Activated naive CD8-positive, alpha-beta T cell treated with anti-CD3 and anti-CD28 coated beads for 36 hours (primary cell): Measurements from ENCODE around the gene GGT6. TPM values are rescaled to one million over a fixed set of nuclear protein-coding genes. Genes with fewer than 3 reads are reported as not detected.

Experiments
- DNase-seq: peaks from one replicate; pipeline ENCODE4 v3.0.0; 2021
- H3K27ac Mint-ChIP-seq: one replicate; pipeline ENCODE4 v1.8.0; 2022; ENCODE audit warnings: mild to moderate bottlenecking, moderate library complexity, mixed read lengths
- H3K27me3 Mint-ChIP-seq: one replicate; pipeline ENCODE4 v1.8.0; 2022; ENCODE audit warnings: mild to moderate bottlenecking, mixed read lengths
- H3K36me3 Mint-ChIP-seq: one replicate; pipeline ENCODE4 v1.8.0; 2021; ENCODE audit warnings: mild to moderate bottlenecking, mixed read lengths
- H3K4me1 Mint-ChIP-seq: one replicate; pipeline ENCODE4 v1.8.0; 2021; ENCODE audit warnings: mixed read lengths
- H3K4me3 Mint-ChIP-seq: one replicate; pipeline ENCODE4 v1.8.0; 2022; ENCODE audit warnings: mild to moderate bottlenecking, moderate library complexity, mixed read lengths
- H3K9me3 Mint-ChIP-seq: one replicate; pipeline ENCODE4 v1.8.0; 2022; ENCODE audit warnings: mixed read lengths
- total RNA-seq, 2 experiments: library from RNA; stranded (reverse); gene quantifications; one replicate each; pipeline ENCODE4 v1.2.3, GENCODE V29; 2021

The GGT6 gene
- total RNA-seq, 2 experiments from 2014 or later = not detected

- Mint-ChIP-seq H3K9me3 (no peaks in the 10 kb centered on the region), H3K27me3 (no peaks in the 10 kb centered on the region), H3K36me3 (no peaks in the 10 kb centered on the region), H3K4me1 (no peaks in the 10 kb centered on the region), H3K27ac (no peak overlapping the region), H3K4me3 (no peak overlapping the region)
- DNase-seq = no peak
Measured at GRCh38 chr17:4523946-4524345, 36.4 kb downstream of the GGT6 start.

GRCh38 chr17:4522661-4523060, 37.7 kb downstream of the GGT6 start:
- H3K27me3 Mint-ChIP-seq = no peaks in the 10 kb centered on the region
- H3K27ac Mint-ChIP-seq = no peak overlapping the region
- no peaks in the 10 kb centered on the region for H3K9me3 Mint-ChIP-seq
- no peak overlapping the region for H3K4me3 Mint-ChIP-seq
- DNase-seq = no peak
- no peaks in the 10 kb centered on the region for H3K4me1 Mint-ChIP-seq
- H3K36me3 Mint-ChIP-seq = no peaks in the 10 kb centered on the region

DNA sequence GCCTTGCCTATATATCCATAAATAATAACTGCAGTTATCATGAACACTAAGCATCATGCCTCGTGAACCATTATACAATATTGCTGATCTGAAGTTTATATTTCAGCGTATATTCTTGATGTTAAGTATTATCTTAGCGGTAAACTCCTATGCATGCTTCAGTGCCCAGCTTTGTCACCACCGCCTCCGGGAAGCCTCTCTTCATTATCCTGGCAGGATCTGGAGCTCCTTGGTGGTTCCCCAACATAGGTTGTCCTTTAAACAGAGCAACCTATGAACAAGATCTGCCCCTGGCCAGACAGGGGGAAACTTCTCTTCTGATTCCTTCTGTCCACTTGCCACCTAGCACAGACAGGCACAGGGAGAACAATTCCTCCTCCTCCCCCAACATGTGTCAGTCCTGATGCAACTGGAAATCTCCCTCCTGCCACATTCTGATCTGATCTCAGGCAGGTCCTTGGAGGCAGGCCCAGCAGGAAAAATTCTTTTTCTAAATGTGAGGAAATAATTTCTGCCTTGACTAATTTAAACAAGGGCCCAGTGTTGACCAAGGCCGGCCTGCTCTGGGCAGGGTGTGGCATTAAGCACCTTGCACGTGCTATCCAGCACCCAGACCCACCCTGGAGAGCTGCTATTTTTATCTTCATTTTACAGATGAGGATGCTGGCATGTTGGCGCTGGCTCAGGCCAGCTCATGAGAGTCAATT, 39.3 kb downstream of the GGT6 start:
- Mint-ChIP-seq H3K27ac (no peak overlapping the region), H3K9me3 (no peaks in the 10 kb centered on the region), H3K27me3 (no peaks in the 10 kb centered on the region), H3K4me3 (no peak overlapping the region), H3K4me1 (no peaks in the 10 kb centered on the region), H3K36me3 (no peaks in the 10 kb centered on the region)
- no peak for DNase-seq

- Mint-ChIP-seq H3K4me3 (no peak overlapping the region), H3K27me3 (no peaks in the 10 kb centered on the region), H3K27ac (no peak overlapping the region), H3K9me3 (no peaks in the 10 kb centered on the region), H3K36me3 (no peaks in the 10 kb centered on the region), H3K4me1 (no peaks in the 10 kb centered on the region)
- no peak for DNase-seq
Measured at GRCh38 chr17:4520060-4520893, 40.1 kb downstream of the GGT6 start.

DNA sequence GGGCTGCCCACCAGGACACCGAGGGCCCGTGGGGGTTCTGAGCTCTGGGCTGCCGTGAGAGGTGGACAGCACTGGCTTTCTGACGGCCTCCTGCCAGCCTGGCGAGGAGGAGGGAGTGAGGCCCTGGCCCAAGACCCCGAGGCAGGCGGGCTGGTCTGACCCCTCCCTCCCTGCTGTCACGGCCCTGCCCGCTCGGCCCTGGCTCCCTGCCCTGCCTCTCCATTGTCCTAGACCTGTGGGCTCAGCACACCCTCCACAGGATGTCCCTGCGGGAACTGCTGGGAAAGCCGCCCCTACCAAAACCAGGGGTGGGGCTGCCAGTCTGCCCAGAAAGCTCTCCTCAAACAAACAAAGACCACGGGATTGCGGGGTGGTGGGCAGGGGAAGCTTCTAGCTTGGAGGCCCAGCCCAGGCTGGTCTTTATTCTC, 41.0 kb downstream of the GGT6 start:
- Mint-ChIP-seq H3K27me3 (no peaks in the 10 kb centered on the region), H3K9me3 (no peaks in the 10 kb centered on the region), H3K4me3 (no peak overlapping the region), H3K27ac (no peak overlapping the region), H3K36me3 (no peaks in the 10 kb centered on the region), H3K4me1 (no peaks in the 10 kb centered on the region)
- no peak for DNase-seq

DNA sequence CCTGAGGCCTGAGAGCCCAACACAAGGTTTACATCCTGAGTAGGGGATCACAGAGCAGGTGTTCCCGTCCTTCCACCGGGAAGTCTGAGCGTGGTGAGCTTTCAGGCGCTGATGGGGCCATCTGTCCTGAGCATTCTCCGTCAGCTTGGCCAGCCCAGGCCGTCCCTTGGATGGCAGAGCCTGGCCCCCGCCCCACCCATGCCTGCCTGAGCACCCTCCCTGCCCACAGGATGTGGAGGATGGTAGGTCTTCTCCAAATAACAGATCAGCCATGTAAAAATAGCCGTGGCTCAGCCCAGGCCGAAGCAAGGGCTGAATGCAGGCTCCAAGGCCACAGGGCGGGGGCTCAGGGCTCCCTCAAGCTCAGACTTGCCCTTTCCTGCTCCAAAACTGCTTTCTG, 41.5 kb downstream of the GGT6 start:
- DNase-seq = no peak
- Mint-ChIP-seq H3K4me1 (no peaks in the 10 kb centered on the region), H3K36me3 (no peaks in the 10 kb centered on the region), H3K4me3 (no peak overlapping the region), H3K27me3 (no peaks in the 10 kb centered on the region), H3K9me3 (no peaks in the 10 kb centered on the region), H3K27ac (no peak overlapping the region)

DNA sequence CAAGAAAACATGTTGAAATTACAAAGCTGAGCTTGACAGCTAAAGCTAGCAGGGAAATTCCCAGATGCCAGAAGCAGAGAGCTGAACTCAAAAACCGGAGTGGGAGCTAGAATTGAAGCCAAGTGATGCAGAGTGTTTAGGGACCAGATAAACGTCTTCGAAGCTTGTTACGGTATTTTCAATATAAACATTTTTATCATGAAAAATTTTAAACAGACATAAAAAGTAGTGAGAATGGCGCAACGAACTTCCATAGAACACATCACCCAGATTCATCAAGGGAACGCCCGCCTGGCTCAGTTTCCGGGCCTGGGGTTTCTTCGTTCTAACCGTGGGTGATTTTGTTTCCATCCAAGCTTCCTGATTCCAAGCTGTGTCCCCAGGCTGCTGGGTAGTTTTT, 43.6 kb downstream of the GGT6 start:
- H3K4me1 Mint-ChIP-seq = no peaks in the 10 kb centered on the region
- H3K27me3 Mint-ChIP-seq = no peaks in the 10 kb centered on the region
- no peaks in the 10 kb centered on the region for H3K36me3 Mint-ChIP-seq
- H3K4me3 Mint-ChIP-seq = no peak overlapping the region
- DNase-seq = no peak
- no peaks in the 10 kb centered on the region for H3K9me3 Mint-ChIP-seq
- no peak overlapping the region for H3K27ac Mint-ChIP-seq

GRCh38 chr17:4515501-4515900, 44.9 kb downstream of the GGT6 start:
- no peak for DNase-seq
- no peaks in the 10 kb centered on the region for H3K36me3 Mint-ChIP-seq
- H3K9me3 Mint-ChIP-seq = no peaks in the 10 kb centered on the region
- H3K4me1 Mint-ChIP-seq = no peaks in the 10 kb centered on the region
- no peaks in the 10 kb centered on the region for H3K27me3 Mint-ChIP-seq
- H3K4me3 Mint-ChIP-seq = no peak overlapping the region
- no peak overlapping the region for H3K27ac Mint-ChIP-seq

GRCh38 chr17:4514779-4515178, 45.6 kb downstream of the GGT6 start:
- Mint-ChIP-seq H3K9me3 (no peaks in the 10 kb centered on the region), H3K36me3 (no peaks in the 10 kb centered on the region), H3K4me3 (no peak overlapping the region), H3K27me3 (no peaks in the 10 kb centered on the region), H3K4me1 (peaks cover under 1% of the 10 kb centered on the region), H3K27ac (no peak overlapping the region)
- no peak for DNase-seq

- Mint-ChIP-seq H3K4me3 (no peak overlapping the region), H3K27me3 (no peaks in the 10 kb centered on the region), H3K4me1 (peaks cover 6% of the 10 kb centered on the region), H3K9me3 (no peaks in the 10 kb centered on the region), H3K27ac (no peak overlapping the region), H3K36me3 (no peaks in the 10 kb centered on the region)
- no peak for DNase-seq
Measured at GRCh38 chr17:4514206-4514605, 46.2 kb downstream of the GGT6 start.

DNA sequence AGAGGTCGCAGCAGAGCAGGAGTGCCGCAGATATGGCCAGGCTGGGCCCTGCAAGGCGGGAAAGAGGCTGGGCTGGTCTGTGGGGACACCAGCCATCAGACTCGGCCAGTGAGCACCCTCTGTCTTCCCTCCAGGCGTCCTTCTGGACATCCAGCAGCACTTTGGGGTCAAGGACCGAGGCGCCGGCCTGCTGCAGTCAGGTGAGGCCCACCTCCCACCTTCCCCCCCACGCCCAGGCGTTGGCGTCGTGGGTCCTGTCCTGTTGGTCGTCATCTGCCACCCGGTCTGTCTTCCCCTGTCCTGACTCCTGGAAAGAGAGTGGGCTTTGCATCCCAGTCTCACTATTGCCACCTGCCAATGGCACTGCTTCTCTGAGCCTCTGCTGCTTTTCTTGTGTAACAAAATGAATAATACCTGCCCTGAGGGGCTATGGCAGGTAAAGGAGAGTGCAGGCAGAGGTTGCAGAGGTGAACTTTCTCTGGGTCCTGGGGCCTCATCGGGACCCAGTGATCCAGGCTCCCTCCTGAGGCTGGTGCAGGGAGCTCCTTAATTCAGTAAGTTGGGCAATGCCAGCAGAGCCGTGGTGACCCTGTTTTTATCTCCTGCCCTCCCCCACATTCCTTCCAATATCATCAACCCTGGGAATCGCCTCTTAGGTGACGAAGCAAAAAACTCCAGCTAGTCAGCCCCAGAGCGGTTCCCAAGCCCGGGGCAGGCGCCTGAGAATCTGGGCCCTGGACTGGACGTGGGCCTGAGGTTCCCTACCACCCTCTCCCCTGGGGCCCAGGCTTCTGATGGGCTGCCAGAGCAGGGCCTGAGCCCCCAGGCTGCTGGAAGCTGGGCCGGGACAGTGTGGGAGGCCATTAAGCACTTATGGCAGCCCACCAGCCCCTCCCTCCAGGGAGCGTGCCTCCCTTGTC, 47.0 kb downstream of the GGT6 start:
- no peak overlapping the region for H3K27ac Mint-ChIP-seq
- no peak overlapping the region for H3K4me3 Mint-ChIP-seq
- no peak for DNase-seq
- no peaks in the 10 kb centered on the region for H3K27me3 Mint-ChIP-seq
- peaks cover 14% of the 10 kb centered on the region for H3K4me1 Mint-ChIP-seq
- H3K36me3 Mint-ChIP-seq = no peaks in the 10 kb centered on the region
- no peaks in the 10 kb centered on the region for H3K9me3 Mint-ChIP-seq

GRCh38 chr17:4512156-4513112, 47.9 kb downstream of the GGT6 start:
- no peaks in the 10 kb centered on the region for H3K36me3 Mint-ChIP-seq
- H3K9me3 Mint-ChIP-seq = no peaks in the 10 kb centered on the region
- DNase-seq = no peak
- no peaks in the 10 kb centered on the region for H3K27me3 Mint-ChIP-seq
- H3K27ac Mint-ChIP-seq = no peak overlapping the region
- peaks cover 14% of the 10 kb centered on the region for H3K4me1 Mint-ChIP-seq
- H3K4me3 Mint-ChIP-seq = no peak overlapping the region

GRCh38 chr17:4511199-4511932, 49.0 kb downstream of the GGT6 start:
- Mint-ChIP-seq H3K27ac (no peak overlapping the region), H3K27me3 (no peaks in the 10 kb centered on the region), H3K9me3 (no peaks in the 10 kb centered on the region), H3K36me3 (no peaks in the 10 kb centered on the region), H3K4me3 (no peak overlapping the region), H3K4me1 (peaks cover 14% of the 10 kb centered on the region)
- DNase-seq = no peak

DNA sequence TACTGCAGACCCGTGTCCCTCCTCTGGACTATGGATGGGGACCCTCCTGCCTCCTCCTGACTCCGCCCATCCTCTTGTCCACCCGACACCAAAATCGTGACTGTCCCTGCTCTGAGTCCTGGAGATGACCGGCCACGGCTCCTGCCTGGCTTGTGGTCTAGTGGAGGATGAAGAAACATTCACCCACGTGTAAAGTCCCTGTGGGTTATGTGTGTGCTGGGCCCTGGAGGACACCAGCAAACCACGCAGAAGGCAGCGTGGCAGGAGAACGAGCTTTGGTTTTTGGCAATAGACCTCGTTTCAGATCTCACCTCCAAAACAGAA, 49.8 kb downstream of the GGT6 start:
- no peak for DNase-seq
- Mint-ChIP-seq H3K27me3 (no peaks in the 10 kb centered on the region), H3K4me3 (no peak overlapping the region), H3K36me3 (no peaks in the 10 kb centered on the region), H3K4me1 (peaks cover 14% of the 10 kb centered on the region), H3K9me3 (no peaks in the 10 kb centered on the region), H3K27ac (no peak overlapping the region)
